ENCODE measurements around the gene LRRC28. TPM values are rescaled to one million over a fixed set of nuclear protein-coding genes. Genes with fewer than 3 reads are reported as not detected.

LRRC28 gene
- polyA plus RNA-seq, 1 of the 3 experiments (the other 2 are of a cell fraction): 15.2 TPM

- H3K27ac ChIP-seq (ENCODE audit: low read depth in 2 of 2, low read length in 1 of 2): no peak overlapping the region
- WGBS (ENCODE audit: low lambda C conversion rate): 85% methylated on average over 6 of the region's 6 CpGs
- no peak overlapping the region for H3K4me2 ChIP-seq
- no peak overlapping the region for H3K4me3 ChIP-seq (ENCODE audit: low read depth in 2 of 2, low read length in 1 of 2)
- no peak for DNase-seq
- H3K79me2 ChIP-seq (ENCODE audit: insufficient read depth): no peaks in the 10 kb centered on the region; the same call in 1 of the 2 replicates
- H3F3A ChIP-seq (replicated peaks; ENCODE audit: insufficient read depth): no peaks in the 10 kb centered on the region
- H3K27me3 ChIP-seq (ENCODE audit: insufficient read depth): no peaks in the 10 kb centered on the region
- H3K4me1 ChIP-seq (ENCODE audit: control insufficient read depth in 1 of 2, insufficient read depth in 2 of 2, low read depth in 1 of 2, low read length in 1 of 2): no peaks in the 10 kb centered on the region
- no peaks in the 10 kb centered on the region for H4K20me1 ChIP-seq (ENCODE audit: insufficient read depth)
- no peak overlapping the region for H3K9ac ChIP-seq
- H3K9me3 ChIP-seq: no peaks in the 10 kb centered on the region
- H3K36me3 ChIP-seq (replicated peaks in 1 of 2; ENCODE audit: control insufficient read depth in 1 of 2, insufficient read depth in 2 of 2, low read length in 1 of 2): peaks cover 0 to 5% of the 10 kb centered on the region in 2 experiments
- no peak for TF ChIP-seq MAX (IDR thresholded peaks at IDR 0.05; ENCODE audit: low read depth)
- no peak for TF ChIP-seq RCOR1 (IDR thresholded peaks at IDR 0.05; ENCODE audit: low read length)
- no peak for TF ChIP-seq NFIC (IDR thresholded peaks at IDR 0.05; ENCODE audit: borderline replicate concordance)
- TF ChIP-seq RXRA (IDR thresholded peaks at IDR 0.05; ENCODE audit: borderline replicate concordance, low read depth): no peak
- TF ChIP-seq IRF3 (IDR thresholded peaks at IDR 0.05; ENCODE audit: low read depth, low read length): no peak
- no peak for TF ChIP-seq CTCF (IDR thresholded peaks at IDR 0.05)
- TF ChIP-seq FOXJ3 (CRISPR knock-in tag; IDR thresholded peaks at IDR 0.05): no peak
- no peak for TF ChIP-seq MXI1 (IDR thresholded peaks at IDR 0.05; ENCODE audit: low read depth, low read length)
- no peak for TF ChIP-seq REST (IDR thresholded peaks at IDR 0.05; ENCODE audit: low read depth, low read length)
- TF ChIP-seq ELF1 (IDR thresholded peaks at IDR 0.05): no peak
- no peak for TF ChIP-seq SMC3 (IDR thresholded peaks at IDR 0.05; ENCODE audit: low read depth, low read length)
- TF ChIP-seq EZH2phosphoT487 (IDR thresholded peaks at IDR 0.05; ENCODE audit: borderline replicate concordance, low read depth): no peak
- no peak for TF ChIP-seq GABPA (IDR thresholded peaks at IDR 0.05; ENCODE audit: low read depth)
- no peak for TF ChIP-seq RFX5 (IDR thresholded peaks at IDR 0.05; ENCODE audit: low read length)
- no peak for TF ChIP-seq POLR2AphosphoS5 (IDR thresholded peaks at IDR 0.05; ENCODE audit: low read depth, low read length)
- TF ChIP-seq PBX3 (IDR thresholded peaks at IDR 0.05): no peak
- TF ChIP-seq JUND (IDR thresholded peaks at IDR 0.05): no peak
- no peak for TF ChIP-seq TEAD4 (IDR thresholded peaks at IDR 0.05; ENCODE audit: borderline replicate concordance, insufficient read depth)
- POLR2A ChIA-PET: interaction anchor here (0.5 to 1.2 kb wide), 2 partner anchors 10 to 27 kb away, joined by 3 read pairs; partner anchors contain the start of gene LRRC28
- H2AFZ ChIP-seq (ENCODE audit: low read depth): no peak overlapping the region
- no peaks in the 10 kb centered on the region for H3K9me2 ChIP-seq
- CTCF ChIA-PET: interaction anchor here (0.6 to 2.4 kb wide), 6 partner anchors 11 to 166 kb away, joined by 3 to 10 read pairs (median 5); partner anchors contain the start of genes LRRC28 and SYNM
Measured at GRCh38 chr15:99224372-99225214, 26.7 kb upstream of the LRRC28 start.
